Erythroblast (primary cell): ENCODE data around the gene NRF1.

Source experiments
- GATA1 ChIP-seq: IDR thresholded peaks from 2 replicates; pipeline ENCODE4 v1.6.1; 2011; ENCODE audit warnings: low read depth, mild to moderate bottlenecking, control low read depth, low read length, moderate library complexity
- POLR2A ChIP-seq: IDR thresholded peaks from 2 replicates; pipeline ENCODE4 v1.6.1; 2011; ENCODE audit warnings: mild to moderate bottlenecking, low read length

- TF ChIP-seq POLR2A (no peak), GATA1 (no peak)
Observed at GRCh38 chr7:129781928-129782817, 170.7 kb downstream of the NRF1 start.
